K562 (cell line): Measurements from ENCODE around the gene ZNF45. TPM values are rescaled to one million over a fixed set of nuclear protein-coding genes. Genes with fewer than 3 reads are reported as not detected.

Experiments
- ATAC-seq: fragments of 200-7000 bp; cut with Tn5 transposase; 3 replicates; pipeline ENCODE4 v1.9.1; 2020; ENCODE audit warnings: moderate library complexity
- BruUV-seq: library from RNA; stranded (reverse); fragments of 400-500 nt; replicated peaks from 2 replicates; lab custom pipeline; 2021; lab: Mats Ljungman, UMichigan
- CTCF ChIA-PET: fragments of 300-600 bp; formaldehyde crosslinking; extraction: SDS; loops from one replicate; lab custom pipeline; 2021; ENCODE audit warnings: low intra/inter-chr PET ratio; lab: Yijun Ruan, JAX
- POLR2A ChIA-PET: fragments of 300-600, 350-650 bp; sonication (Branson Sonifier 250); formaldehyde crosslinking; extraction: SDS; loops from one replicate; lab custom pipeline; 2021; ENCODE audit warnings: antibody characterized with exemption, inconsistent platforms; lab: Yijun Ruan, JAX
- DNase-seq, 4 experiments: peaks; one replicate each; pipeline versions ENCODE4 v3.0.0 to v3.0.0-alpha.2; 2011 to 2018; ENCODE audit warnings: low spot score in 3 of 4, mixed read lengths in 3 of 4; ENCODE audit errors: extremely low read depth in 1 of 4
- FAIRE-seq: peaks from 2 replicates; lab custom pipeline; 2011; peaks lifted over from hg19 to GRCh38; lab: Jason Lieb, UNC
- H2AFZ ChIP-seq: 2 replicates; pipeline ENCODE4 v1.6.0; 2011; ENCODE audit warnings: low read depth, low read length, control low read depth, inconsistent platforms
- H3K27ac ChIP-seq: fragments of 200-600 bp; 3 replicates; pipeline ENCODE4 v1.8.0; 2011; ENCODE audit warnings: low read depth, mild to moderate bottlenecking, control low read depth, inconsistent platforms, low read length, moderate library complexity, mixed read lengths; ENCODE audit errors: extremely low read depth
- H3K27me3 ChIP-seq, 2 experiments: fragments of 300-600 bp in 1 of 2; 2 replicates in 1 of 2; 3 replicates in 1 of 2; pipeline versions ENCODE4 v1.6.0 to v1.8.0; 2011; ENCODE audit warnings: inconsistent platforms in 2 of 2, low read length in 2 of 2, mild to moderate bottlenecking in 1 of 2, mixed read lengths in 1 of 2, moderate library complexity in 1 of 2; ENCODE audit not compliant: control insufficient read depth in 2 of 2, insufficient read depth in 2 of 2
- H3K36me3 ChIP-seq: fragments of 300-600 bp; 3 replicates; pipeline ENCODE4 v1.8.0; 2011; ENCODE audit warnings: mild to moderate bottlenecking, low read length, inconsistent platforms; ENCODE audit not compliant: control insufficient read depth, insufficient read depth
- H3K4me1 ChIP-seq, 2 experiments: fragments of 200-600 bp in 1 of 2; replicated peaks in 1 of 2; 2 replicates in 1 of 2; 3 replicates in 1 of 2; pipeline versions ENCODE4 v1.5.1 to v1.8.0; 2011; ENCODE audit warnings: inconsistent platforms in 2 of 2, low read length in 2 of 2, mild to moderate bottlenecking in 1 of 2, mixed read lengths in 1 of 2, moderate library complexity in 1 of 2; ENCODE audit not compliant: control insufficient read depth in 2 of 2, insufficient read depth in 2 of 2
- H3K4me2 ChIP-seq: 2 replicates; pipeline ENCODE4 v1.6.1; 2011; ENCODE audit warnings: low read length, control low read depth, inconsistent platforms, mixed read lengths; ENCODE audit not compliant: insufficient read depth
- H3K4me3 ChIP-seq: fragments of 200-600 bp; sonication (generic), shearing (Covaris generic); 2 replicates; pipeline ENCODE4 v1.5.1; 2016; ENCODE audit warnings: control low read depth, inconsistent platforms
- H3K79me2 ChIP-seq: fragments of 200-600 bp; 3 replicates; pipeline ENCODE4 v1.8.0; 2011; ENCODE audit warnings: low read length, inconsistent platforms; ENCODE audit not compliant: control insufficient read depth, insufficient read depth
- H3K9ac ChIP-seq, 2 experiments: 2 replicates each; pipeline versions ENCODE4 v1.6.0 to v1.6.1; 2011; ENCODE audit warnings: low read depth in 2 of 2, low read length in 2 of 2, control low read depth in 1 of 2, inconsistent platforms in 1 of 2, mild to moderate bottlenecking in 1 of 2, mixed read lengths in 1 of 2; ENCODE audit not compliant: insufficient read depth in 1 of 2
- H3K9me1 ChIP-seq: one replicate; pipeline ENCODE4 v1.6.0; 2011; ENCODE audit warnings: inconsistent platforms, mild to moderate bottlenecking, low read length, moderate library complexity; ENCODE audit not compliant: control insufficient read depth, insufficient read depth
- H3K9me3 ChIP-seq: replicated peaks from 2 replicates; pipeline ENCODE4 v1.5.1; 2011; ENCODE audit warnings: low read depth, low read length, inconsistent platforms; ENCODE audit not compliant: control insufficient read depth, insufficient read depth
- H4K20me1 ChIP-seq: replicated peaks from 2 replicates; pipeline ENCODE4 v1.6.1; 2011; ENCODE audit warnings: low read length, inconsistent platforms, mixed read lengths; ENCODE audit not compliant: control insufficient read depth, insufficient read depth
- EZH2 ChIP-seq: IDR thresholded peaks from 2 replicates; pipeline ENCODE4 v1.6.1; 2012; ENCODE audit warnings: low read depth, mild to moderate bottlenecking, inconsistent platforms, low read length, borderline replicate concordance
- PHF8 ChIP-seq: fragments of 200-600 bp; sonication (generic); IDR thresholded peaks from 2 replicates; pipeline ENCODE4 v1.6.1; 2012; ENCODE audit warnings: mixed run types, mild to moderate bottlenecking, inconsistent platforms, low read length, moderate library complexity, borderline replicate concordance
- SP2 ChIP-seq: IDR thresholded peaks from 2 replicates; pipeline ENCODE4 v1.6.1; 2011; ENCODE audit warnings: mild to moderate bottlenecking, low read depth, low read length, moderate library complexity; ENCODE audit not compliant: poor library complexity, severe bottlenecking; ENCODE audit errors: extremely low read depth
- STAT5A ChIP-seq: IDR thresholded peaks from 2 replicates; pipeline ENCODE4 v1.6.1; 2012; ENCODE audit warnings: low read length, inconsistent platforms, borderline replicate concordance
- XRCC3 ChIP-seq: fragments of 450-650 bp; IDR thresholded peaks from 2 replicates; pipeline ENCODE4 v1.6.1; 2017; ENCODE audit warnings: mild to moderate bottlenecking, moderate library complexity
- WGBS: fragments of 100-300 bp; shearing (Covaris generic); methylation state at CpG from one replicate; pipeline ENCODE4 v1.1.6; 2016; ENCODE audit warnings: low coverage, mixed read lengths; ENCODE audit not compliant: insufficient coverage; ENCODE audit errors: missing lambda C conversion rate; 5-methylcytosine and 5-hydroxymethylcytosine counted together
- in situ Hi-C: fragments of 300-500 bp; cut with MboI; formaldehyde crosslinking; loops from 4 replicates; pipeline ENCODE4 v1.15.0; 2018; ENCODE audit warnings: inconsistent platforms, mixed read lengths
- intact Hi-C: fragments of 100-400 bp; cut with micrococcal nuclease; formaldehyde crosslinking; loops from 2 replicates; pipeline ENCODE4 v1.14.2; 2022
- polyA plus RNA-seq, 8 experiments: library from polyadenylated mRNA; depleted of rRNA in 4 of 8; stranded (reverse) in 5 of 8; unstranded in 3 of 8; fragments of >200 nt; fragmentation: Nextera tagmentation in 2 of 8; fragmentation: Illumina TruSeq in 1 of 8; extraction: Ambion mirVana in 2 of 8; extraction: Trizol in 1 of 8; gene quantifications; 2 replicates each; pipeline versions ENCODE4 v1.2.1 to v1.2.3, GENCODE V29; 2011 to 2014; ENCODE audit warnings: inconsistent platforms in 1 of 8, missing spikeins in 1 of 8
- total RNA-seq, 7 experiments: library from RNA; depleted of rRNA in 6 of 7; stranded (reverse); fragments of >200 nt in 6 of 7; fragmentation: Illumina TruSeq in 2 of 7; extraction: Trizol in 2 of 7; gene quantifications; 2 replicates each; pipeline versions ENCODE4 v1.2.1 to v1.2.3, GENCODE V29; 2011 to 2021; ENCODE audit warnings: low replicate concordance in 1 of 7

ZNF45 gene
- total and polyA plus RNA-seq, 9 of the 15 experiments (the other 6 are each of a cell fraction or from before 2014, with no cell fraction given), result 2.6 to 10.6 (median 9.4) TPM

DNA sequence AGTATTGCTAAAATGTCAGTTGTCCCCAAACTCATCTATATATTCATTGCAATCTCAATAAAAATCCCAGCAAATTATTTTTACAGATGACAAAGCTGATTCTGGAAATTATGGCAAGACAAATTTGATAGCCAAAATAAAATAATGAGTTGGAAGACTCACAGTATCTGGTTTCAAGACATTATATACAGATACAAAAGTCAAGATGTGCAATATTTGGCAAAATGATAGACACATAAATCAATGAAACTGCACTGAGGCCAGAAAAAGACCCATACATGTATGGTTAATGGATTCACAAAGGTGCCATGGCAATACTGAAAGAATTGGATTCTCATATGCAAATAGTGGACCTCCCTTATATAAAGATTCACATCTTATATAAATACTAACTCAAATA lies 24.2 kb downstream of the ZNF45 start:
- POLR2A ChIA-PET, result no interaction called here
- TF ChIP-seq STAT5A, result no peak
- Histone ChIP-seq H3K9me3 (peaks cover 16% of the 10 kb centered on the region), H3K4me2 (no peak overlapping the region), H2AFZ (no peak overlapping the region), H3K27me3 (no peaks in the 10 kb centered on the region), H3K27ac (no peak overlapping the region), H4K20me1 (no peaks in the 10 kb centered on the region), H3K9me1 (no peaks in the 10 kb centered on the region), H3K4me3 (no peak overlapping the region), H3K36me3 (peaks cover 22% of the 10 kb centered on the region; the same call in 2 of the 3 replicates), H3K79me2 (no peaks in the 10 kb centered on the region), H3K4me1 (no peaks in the 10 kb centered on the region), H3K9ac (no peak overlapping the region)
- CTCF ChIA-PET, result no interaction called here
- no peak for DNase-seq
- ATAC-seq, result no peak
- intact Hi-C loops (no loop called here), in situ Hi-C loops (no loop called here)
- no TSS peak for BruUV-seq
- FAIRE-seq, result no peak

DNA sequence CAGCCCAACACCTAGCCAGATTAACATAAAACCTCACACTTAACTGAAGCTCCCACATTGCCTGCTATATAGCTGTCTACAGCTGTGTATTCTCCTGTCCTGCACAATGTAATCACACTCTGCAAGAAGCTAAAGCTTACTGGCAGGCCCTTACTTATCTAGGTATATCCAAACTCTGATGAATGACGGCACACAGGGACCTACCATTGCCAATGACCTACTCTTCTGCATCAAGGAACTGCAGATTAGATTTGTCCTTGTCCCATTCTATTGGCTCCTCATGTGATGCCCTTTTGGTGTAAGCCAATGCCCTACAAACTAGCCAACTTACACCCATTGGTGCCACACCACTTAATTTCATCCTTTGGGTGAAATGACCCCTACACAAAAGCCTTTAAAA lies 26.4 kb downstream of the ZNF45 start:
- 0% methylated on average over 1 of the region's 1 CpG for WGBS
- H3K9me3 ChIP-seq, result peaks cover 9% of the 10 kb centered on the region
- BruUV-seq, result no TSS peak
- no peak overlapping the region for H3K9ac ChIP-seq
- H3K4me3 ChIP-seq, result no peak overlapping the region
- no peaks in the 10 kb centered on the region for H3K27me3 ChIP-seq
- H2AFZ ChIP-seq, result no peak overlapping the region
- no peak for FAIRE-seq
- H3K79me2 ChIP-seq, result no peaks in the 10 kb centered on the region
- in situ Hi-C loops, result no loop called here
- TF ChIP-seq SP2 (no peak), XRCC3 (no peak), EZH2 (no peak), PHF8 (no peak)
- ChIA-PET CTCF (no interaction called here), POLR2A (interaction anchor here (0.9 kb wide), 1 partner anchor 10 kb away, joined by 3 read pairs; no protein-coding TSS in a partner anchor)
- H3K36me3 ChIP-seq, result peaks cover under 1% of the 10 kb centered on the region; the same call in 1 of the 3 replicates
- intact Hi-C loops, result no loop called here
- no peak overlapping the region for H3K4me2 ChIP-seq
- H3K9me1 ChIP-seq, result no peaks in the 10 kb centered on the region
- no peak for DNase-seq
- no peaks in the 10 kb centered on the region for H4K20me1 ChIP-seq
- no peak for ATAC-seq
- no peaks in the 10 kb centered on the region for H3K4me1 ChIP-seq
- H3K27ac ChIP-seq, result no peak overlapping the region
